ENCODE measurements around the gene USH1C. TPM values are rescaled to one million over a fixed set of nuclear protein-coding genes. Genes with fewer than 3 reads are reported as not detected.
A peak's percentile ranks its signal among the peaks of the same experiment; 100 is the strongest.

The USH1C gene
- total RNA-seq, 2 experiments from 2014 or later: not detected

- H3K4me3 Mint-ChIP-seq: no peak overlapping the region
- no peak for TF ChIP-seq CTCF (IDR thresholded peaks at IDR 0.05)
- ATAC-seq: no peak
- H3K27me3 Mint-ChIP-seq: peaks cover 4% of the 10 kb centered on the region
- H3K27ac Mint-ChIP-seq: no peak overlapping the region
- ChIA-PET POLR2A (no interaction called here), CTCF (interaction anchor here (0.6 to 1.6 kb wide), 3 partner anchors 40 to 175 kb away, joined by 3 read pairs; no protein-coding TSS in a partner anchor)
- intact Hi-C loops (cut with micrococcal nuclease): no loop called here
- no peak for DNase-seq
- no peaks in the 10 kb centered on the region for H3K9me3 Mint-ChIP-seq
- no peaks in the 10 kb centered on the region for H3K4me1 Mint-ChIP-seq (ENCODE audit: low read depth)
- H3K36me3 Mint-ChIP-seq (ENCODE audit: low read depth): no peaks in the 10 kb centered on the region
Measured at GRCh38 chr11:17558916-17559315, 14.7 kb upstream of the USH1C start.

GRCh38 chr11:17558025-17558780, 14.0 kb upstream of the USH1C start:
- ATAC-seq: no peak
- CTCF ChIA-PET: interaction anchor here (1.6 kb wide), 1 partner anchor 82 kb away, joined by 3 read pairs; no protein-coding TSS in a partner anchor
- no peak overlapping the region for H3K27ac Mint-ChIP-seq

GRCh38 chr11:17556999-17557398, 12.8 kb upstream of the USH1C start:
- H3K4me3 Mint-ChIP-seq: no peak overlapping the region

More at GRCh38 chr11:17558025-17558780, 14.0 kb upstream of the USH1C start:
- no peaks in the 10 kb centered on the region for H3K36me3 Mint-ChIP-seq (ENCODE audit: low read depth)
- POLR2A ChIA-PET: no interaction called here
- TF ChIP-seq CTCF (IDR thresholded peaks at IDR 0.05): no peak
- H3K4me1 Mint-ChIP-seq (ENCODE audit: low read depth): no peaks in the 10 kb centered on the region
- no peak overlapping the region for H3K4me3 Mint-ChIP-seq
- H3K9me3 Mint-ChIP-seq: no peaks in the 10 kb centered on the region
- intact Hi-C loops (cut with micrococcal nuclease): no loop called here
- no peak for DNase-seq
- peaks cover 4% of the 10 kb centered on the region for H3K27me3 Mint-ChIP-seq

GRCh38 chr11:17554487-17554886, 10.3 kb upstream of the USH1C start:
- Mint-ChIP-seq H3K36me3 (ENCODE audit: low read depth) (no peaks in the 10 kb centered on the region), H3K27ac (no peak overlapping the region), H3K27me3 (peaks cover 7% of the 10 kb centered on the region), H3K4me1 (ENCODE audit: low read depth) (peaks cover 11% of the 10 kb centered on the region), H3K9me3 (no peaks in the 10 kb centered on the region), H3K4me3 (no peak overlapping the region)
- ATAC-seq: no peak
- intact Hi-C loops (cut with micrococcal nuclease): no loop called here
- ChIA-PET POLR2A (no interaction called here), CTCF (interaction anchor here (1.2 kb wide), 1 partner anchor 23 kb away, joined by 3 read pairs; no protein-coding TSS in a partner anchor)
- TF ChIP-seq CTCF (IDR thresholded peaks at IDR 0.05): no peak
- peak; percentile 13 for DNase-seq

More at GRCh38 chr11:17556999-17557398, 12.8 kb upstream of the USH1C start:
- intact Hi-C loops (cut with micrococcal nuclease): no loop called here
- no peaks in the 10 kb centered on the region for H3K9me3 Mint-ChIP-seq
- TF ChIP-seq CTCF (IDR thresholded peaks at IDR 0.05): no peak
- ChIA-PET CTCF (no interaction called here), POLR2A (no interaction called here)
- ATAC-seq (no peak), DNase-seq (no peak)
- H3K36me3 Mint-ChIP-seq (ENCODE audit: low read depth): no peaks in the 10 kb centered on the region
- peaks cover 7% of the 10 kb centered on the region for H3K27me3 Mint-ChIP-seq
- no peak overlapping the region for H3K27ac Mint-ChIP-seq
- no peaks in the 10 kb centered on the region for H3K4me1 Mint-ChIP-seq (ENCODE audit: low read depth)

GRCh38 chr11:17553249-17553546, 9.0 kb upstream of the USH1C start:
- POLR2A ChIA-PET: no interaction called here
- no peaks in the 10 kb centered on the region for H3K9me3 Mint-ChIP-seq
- CTCF ChIA-PET: interaction anchor here (1.2 kb wide), 1 partner anchor 24 kb away, joined by 3 read pairs; no protein-coding TSS in a partner anchor
- no peak overlapping the region for H3K4me3 Mint-ChIP-seq
- no peaks in the 10 kb centered on the region for H3K36me3 Mint-ChIP-seq (ENCODE audit: low read depth)
- H3K4me1 Mint-ChIP-seq (ENCODE audit: low read depth): peaks cover 11% of the 10 kb centered on the region
- TF ChIP-seq CTCF (IDR thresholded peaks at IDR 0.05): no peak
- H3K27me3 Mint-ChIP-seq: peaks cover 10% of the 10 kb centered on the region
- ATAC-seq (no peak), DNase-seq (no peak)
- intact Hi-C loops (cut with micrococcal nuclease): no loop called here
- H3K27ac Mint-ChIP-seq: no peak overlapping the region

All from activated CD8-positive, alpha-beta T cell treated with anti-CD3 and anti-CD28 coated beads for 36 hours (primary cell).